Measurements from ENCODE around the gene TOMM7. TPM values are rescaled to one million over a fixed set of nuclear protein-coding genes. Genes with fewer than 3 reads are reported as not detected.
A peak's percentile ranks its signal among the peaks of the same experiment; 100 is the strongest.

The TOMM7 gene
- total and polyA plus RNA-seq, 10 of the 15 experiments (the other 5 are each of a cell fraction or from before 2014, with no cell fraction given) = 151 to 1,497 (median 322) TPM

GRCh38 chr7:22867589-22867988 lies 44.9 kb upstream of the TOMM7 start:
- intact Hi-C loops (cut with micrococcal nuclease; ENCODE audit: unreplicated experiment) = no loop called here
- FAIRE-seq (no peak), DNase-seq (ENCODE audit: low read depth, low spot score) (no peak), ATAC-seq (no peak; the same call in 2 of the 3 replicates)
- Histone ChIP-seq H3K9me3 (replicated peaks; ENCODE audit: control insufficient read depth, insufficient read depth, low read length) (no peaks in the 10 kb centered on the region; the same call in 2 of the 3 replicates), H3K9ac (ENCODE audit: control insufficient read depth, insufficient read depth, low read length) (no peak overlapping the region), H3K4me3 (no peak overlapping the region), H3K27ac (ENCODE audit: control insufficient read depth, insufficient read depth) (no peak overlapping the region), H2AFZ (ENCODE audit: control insufficient read depth, low read depth, low read length) (no peak overlapping the region), H3K27me3 (replicated peaks in 1 of 2; ENCODE audit: control insufficient read depth in 2 of 2, insufficient read depth in 2 of 2, low read length in 1 of 2) (no peaks in the 10 kb centered on the region), H3K4me2 (ENCODE audit: control insufficient read depth, insufficient read depth) (no peak overlapping the region), H3K79me2 (ENCODE audit: control insufficient read depth, insufficient read depth, low read length) (no peaks in the 10 kb centered on the region), H3K4me1 (ENCODE audit: control insufficient read depth, insufficient read depth, low read length) (peaks cover 7% of the 10 kb centered on the region), H3K36me3 (ENCODE audit: control insufficient read depth in 2 of 2, insufficient read depth in 2 of 2, low read length in 1 of 2) (peaks cover 0 to 4% of the 10 kb centered on the region in 2 experiments; a peak in 1 of 4 replicates), H4K20me1 (ENCODE audit: control insufficient read depth, insufficient read depth) (no peaks in the 10 kb centered on the region)
- RAD21 ChIA-PET (ENCODE audit: unreplicated experiment) = interaction anchor here (1.9 to 7.7 kb wide), 2 partner anchors 11 to 18 kb away, joined by 8 to 46 read pairs; no protein-coding TSS in a partner anchor
- CTCF ChIA-PET = interaction anchor here (1.0 to 7.1 kb wide), 6 partner anchors 7 to 18 kb away, joined by 3 to 45 read pairs (median 8); no protein-coding TSS in a partner anchor
- in situ Hi-C loops (cut with MboI) = no loop called here
- no TSS peak for BruUV-seq (replicated peaks)
- SMC1A ChIA-PET (ENCODE audit: uncharacterized antibody, unreplicated experiment) = interaction anchor here (0.9 to 4.2 kb wide), 12 partner anchors 8 to 148 kb away, joined by 3 to 34 read pairs (median 5); no protein-coding TSS in a partner anchor
- POLR2A ChIA-PET = interaction anchor here (0.5 to 3.8 kb wide), 6 partner anchors 8 to 1441 kb away, joined by 3 to 19 read pairs (median 4); no protein-coding TSS in a partner anchor
- 0% methylated on average over 2 of the region's 2 CpGs for WGBS (ENCODE audit: insufficient coverage, insufficient replicate concordance, low lambda C conversion rate, missing lambda C conversion rate)
- TF ChIP-seq, protein P1, sequence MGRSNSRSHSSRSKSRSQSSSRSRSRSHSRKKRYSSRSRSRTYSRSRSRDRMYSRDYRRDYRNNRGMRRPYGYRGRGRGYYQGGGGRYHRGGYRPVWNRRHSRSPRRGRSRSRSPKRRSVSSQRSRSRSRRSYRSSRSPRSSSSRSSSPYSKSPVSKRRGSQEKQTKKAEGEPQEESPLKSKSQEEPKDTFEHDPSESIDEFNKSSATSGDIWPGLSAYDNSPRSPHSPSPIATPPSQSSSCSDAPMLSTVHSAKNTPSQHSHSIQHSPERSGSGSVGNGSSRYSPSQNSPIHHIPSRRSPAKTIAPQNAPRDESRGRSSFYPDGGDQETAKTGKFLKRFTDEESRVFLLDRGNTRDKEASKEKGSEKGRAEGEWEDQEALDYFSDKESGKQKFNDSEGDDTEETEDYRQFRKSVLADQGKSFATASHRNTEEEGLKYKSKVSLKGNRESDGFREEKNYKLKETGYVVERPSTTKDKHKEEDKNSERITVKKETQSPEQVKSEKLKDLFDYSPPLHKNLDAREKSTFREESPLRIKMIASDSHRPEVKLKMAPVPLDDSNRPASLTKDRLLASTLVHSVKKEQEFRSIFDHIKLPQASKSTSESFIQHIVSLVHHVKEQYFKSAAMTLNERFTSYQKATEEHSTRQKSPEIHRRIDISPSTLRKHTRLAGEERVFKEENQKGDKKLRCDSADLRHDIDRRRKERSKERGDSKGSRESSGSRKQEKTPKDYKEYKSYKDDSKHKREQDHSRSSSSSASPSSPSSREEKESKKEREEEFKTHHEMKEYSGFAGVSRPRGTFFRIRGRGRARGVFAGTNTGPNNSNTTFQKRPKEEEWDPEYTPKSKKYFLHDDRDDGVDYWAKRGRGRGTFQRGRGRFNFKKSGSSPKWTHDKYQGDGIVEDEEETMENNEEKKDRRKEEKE (IDR thresholded peaks at IDR 0.05) = no peak
- TF ChIP-seq, protein P2, sequence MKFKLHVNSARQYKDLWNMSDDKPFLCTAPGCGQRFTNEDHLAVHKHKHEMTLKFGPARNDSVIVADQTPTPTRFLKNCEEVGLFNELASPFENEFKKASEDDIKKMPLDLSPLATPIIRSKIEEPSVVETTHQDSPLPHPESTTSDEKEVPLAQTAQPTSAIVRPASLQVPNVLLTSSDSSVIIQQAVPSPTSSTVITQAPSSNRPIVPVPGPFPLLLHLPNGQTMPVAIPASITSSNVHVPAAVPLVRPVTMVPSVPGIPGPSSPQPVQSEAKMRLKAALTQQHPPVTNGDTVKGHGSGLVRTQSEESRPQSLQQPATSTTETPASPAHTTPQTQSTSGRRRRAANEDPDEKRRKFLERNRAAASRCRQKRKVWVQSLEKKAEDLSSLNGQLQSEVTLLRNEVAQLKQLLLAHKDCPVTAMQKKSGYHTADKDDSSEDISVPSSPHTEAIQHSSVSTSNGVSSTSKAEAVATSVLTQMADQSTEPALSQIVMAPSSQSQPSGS (IDR thresholded peaks at IDR 0.05; ENCODE audit: low read length) = no peak
- TF ChIP-seq SMAD1 (IDR thresholded peaks at IDR 0.05; ENCODE audit: low read depth, partially characterized antibody) (no peak), PAX5 (IDR thresholded peaks at IDR 0.05; ENCODE audit: borderline replicate concordance, low read depth, low read length) (no peak), IKZF2 (IDR thresholded peaks at IDR 0.05) (peak in 1 of 2 experiments; percentile 44; a peak in 2 of 4 replicates), RUNX3 (IDR thresholded peaks at IDR 0.05; ENCODE audit: low read length) (0 out of 2 replicates have a peak, but pooled peaks have one; percentile 24), POLR2A (IDR thresholded peaks at IDR 0.05; ENCODE audit: low read depth, low read length) (no peak), TCF7 (IDR thresholded peaks at IDR 0.05; ENCODE audit: borderline replicate concordance) (no peak), MEF2B (IDR thresholded peaks at IDR 0.05; ENCODE audit: partially characterized antibody, poor library complexity, severe bottlenecking) (peak; percentile 51), ESRRA (IDR thresholded peaks at IDR 0.05; ENCODE audit: low read length) (no peak), POLR2AphosphoS2 (IDR thresholded peaks at IDR 0.05; ENCODE audit: low read depth, low read length) (no peak), RELB (IDR thresholded peaks at IDR 0.05; ENCODE audit: low read depth) (no peak)
- TF ChIP-seq, protein P3, sequence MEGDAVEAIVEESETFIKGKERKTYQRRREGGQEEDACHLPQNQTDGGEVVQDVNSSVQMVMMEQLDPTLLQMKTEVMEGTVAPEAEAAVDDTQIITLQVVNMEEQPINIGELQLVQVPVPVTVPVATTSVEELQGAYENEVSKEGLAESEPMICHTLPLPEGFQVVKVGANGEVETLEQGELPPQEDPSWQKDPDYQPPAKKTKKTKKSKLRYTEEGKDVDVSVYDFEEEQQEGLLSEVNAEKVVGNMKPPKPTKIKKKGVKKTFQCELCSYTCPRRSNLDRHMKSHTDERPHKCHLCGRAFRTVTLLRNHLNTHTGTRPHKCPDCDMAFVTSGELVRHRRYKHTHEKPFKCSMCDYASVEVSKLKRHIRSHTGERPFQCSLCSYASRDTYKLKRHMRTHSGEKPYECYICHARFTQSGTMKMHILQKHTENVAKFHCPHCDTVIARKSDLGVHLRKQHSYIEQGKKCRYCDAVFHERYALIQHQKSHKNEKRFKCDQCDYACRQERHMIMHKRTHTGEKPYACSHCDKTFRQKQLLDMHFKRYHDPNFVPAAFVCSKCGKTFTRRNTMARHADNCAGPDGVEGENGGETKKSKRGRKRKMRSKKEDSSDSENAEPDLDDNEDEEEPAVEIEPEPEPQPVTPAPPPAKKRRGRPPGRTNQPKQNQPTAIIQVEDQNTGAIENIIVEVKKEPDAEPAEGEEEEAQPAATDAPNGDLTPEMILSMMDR (IDR thresholded peaks at IDR 0.05 in 2 of 3, conservative IDR thresholded peaks at IDR 0.05 in 1 of 3; ENCODE audit: control insufficient read depth in 2 of 3, extremely low read depth in 1 of 3, insufficient read depth in 1 of 3, low read depth in 3 of 3, low read length in 3 of 3) = no peak
- TF ChIP-seq, protein P4, sequence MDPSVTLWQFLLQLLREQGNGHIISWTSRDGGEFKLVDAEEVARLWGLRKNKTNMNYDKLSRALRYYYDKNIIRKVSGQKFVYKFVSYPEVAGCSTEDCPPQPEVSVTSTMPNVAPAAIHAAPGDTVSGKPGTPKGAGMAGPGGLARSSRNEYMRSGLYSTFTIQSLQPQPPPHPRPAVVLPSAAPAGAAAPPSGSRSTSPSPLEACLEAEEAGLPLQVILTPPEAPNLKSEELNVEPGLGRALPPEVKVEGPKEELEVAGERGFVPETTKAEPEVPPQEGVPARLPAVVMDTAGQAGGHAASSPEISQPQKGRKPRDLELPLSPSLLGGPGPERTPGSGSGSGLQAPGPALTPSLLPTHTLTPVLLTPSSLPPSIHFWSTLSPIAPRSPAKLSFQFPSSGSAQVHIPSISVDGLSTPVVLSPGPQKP (IDR thresholded peaks at IDR 0.05; ENCODE audit: low read depth, low read length) = no peak
